Activated CD4-positive, alpha-beta T cell treated with anti-CD3 and anti-CD28 coated beads, Interleukin-2, Interleukin-6, amounts not matched to agents 100 ng/mL and 50 ng/mL, durations not matched to agents 16 hours and 8 hours (primary cell): Measurements from ENCODE around the gene OR9Q2.
"Not testable (repeated sequence)": the region's sequence is repeated elsewhere in the genome, so short reads cannot be mapped to it uniquely, and the experiment has no call there.

Experiments used
- DNase-seq: peaks from one replicate; pipeline ENCODE4 v3.0.0-alpha.2; 2020

OR9Q2 gene, protein sequence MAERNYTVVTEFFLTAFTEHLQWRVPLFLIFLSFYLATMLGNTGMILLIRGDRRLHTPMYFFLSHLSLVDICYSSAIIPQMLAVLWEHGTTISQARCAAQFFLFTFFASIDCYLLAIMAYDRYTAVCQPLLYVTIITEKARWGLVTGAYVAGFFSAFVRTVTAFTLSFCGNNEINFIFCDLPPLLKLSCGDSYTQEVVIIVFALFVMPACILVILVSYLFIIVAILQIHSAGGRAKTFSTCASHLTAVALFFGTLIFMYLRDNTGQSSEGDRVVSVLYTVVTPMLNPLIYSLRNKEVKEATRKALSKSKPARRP

DNA sequence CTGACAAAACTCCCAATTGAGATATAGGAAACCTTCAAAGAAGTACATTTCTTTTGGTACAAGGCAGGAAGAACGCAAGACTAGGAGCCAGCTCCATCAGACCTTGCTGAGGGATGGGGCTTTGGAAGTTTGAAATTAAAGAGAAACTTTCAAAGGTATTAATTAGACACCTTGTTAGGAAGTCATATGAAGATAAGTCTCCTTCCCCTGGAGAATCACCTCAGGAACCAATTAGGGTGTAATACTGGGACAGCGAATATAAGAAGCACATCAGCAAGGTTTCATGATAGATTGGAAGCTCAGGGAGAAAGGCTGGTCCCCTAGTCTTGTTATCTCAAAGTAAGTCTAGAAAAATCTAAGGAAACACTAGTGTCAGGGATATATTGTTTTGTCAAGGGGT lies at the start of gene OR9Q2:
TSS of gene OR9Q2 (plus strand) at position 301 of the 400 bp plus-strand sequence. CDS start 1,421 bp downstream, outside the sequence.
- DNase-seq = no peak

GRCh38 chr11:58142761-58143160 lies 46.1 kb upstream of the OR9Q2 start:
- no peak for DNase-seq

DNA sequence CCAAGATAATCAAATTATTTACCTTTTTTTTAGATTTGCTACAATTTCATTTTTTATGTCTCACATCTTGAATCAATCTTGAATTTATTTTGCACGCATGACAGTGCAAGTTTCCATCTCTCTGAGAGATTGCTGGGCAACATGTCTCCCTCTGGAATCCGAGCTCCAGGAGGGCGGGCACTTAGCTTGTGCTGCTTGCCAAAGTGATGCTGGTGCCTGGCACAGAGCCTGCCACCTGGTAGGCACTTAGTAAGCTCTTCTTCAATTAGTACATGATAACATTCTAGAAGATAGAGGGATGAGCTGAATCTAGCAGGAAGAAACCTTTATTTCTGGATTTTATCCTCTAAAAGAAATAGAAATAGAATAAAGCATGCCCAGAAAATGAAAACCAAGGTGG lies 36.1 kb upstream of the OR9Q2 start:
- DNase-seq = no peak

DNA sequence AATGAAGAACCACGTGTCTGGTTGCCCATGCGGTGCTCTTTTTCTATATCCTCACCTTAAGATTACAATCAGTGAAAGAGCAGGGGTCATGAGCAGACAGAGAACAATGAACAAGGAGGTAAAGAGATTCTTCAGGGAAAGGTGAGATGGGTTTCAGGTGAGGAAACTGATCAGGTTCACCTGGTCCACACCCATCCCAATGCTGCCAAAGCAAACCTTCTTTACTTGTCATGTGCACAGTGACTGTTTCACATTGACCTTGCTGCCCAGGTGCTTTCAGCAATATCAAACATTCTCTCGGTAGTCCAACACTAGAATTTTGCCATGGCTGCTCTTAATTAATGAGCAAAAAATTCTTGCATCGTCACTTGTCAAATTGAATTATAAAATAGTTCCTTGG lies 24.5 kb upstream of the OR9Q2 start:
- DNase-seq = no peak

DNA sequence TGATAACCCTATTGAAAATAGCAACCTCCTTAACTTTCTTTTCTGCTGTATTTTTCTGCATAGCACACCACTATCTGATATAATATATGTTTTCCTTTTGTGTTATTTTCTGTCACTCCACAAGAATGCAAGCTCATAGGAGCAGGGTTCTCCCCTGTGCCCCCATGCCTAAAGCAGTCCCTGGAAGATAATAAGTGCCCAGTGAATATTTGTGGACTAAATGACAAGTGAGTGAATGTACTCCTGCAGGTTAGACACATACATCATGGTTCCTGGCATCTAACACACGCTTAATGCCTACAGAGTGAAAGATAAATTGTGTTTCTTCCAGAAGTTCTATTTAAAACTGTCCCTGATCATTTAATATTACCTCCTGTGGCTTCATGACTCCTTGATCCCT lies 23.9 kb upstream of the OR9Q2 start:
- no peak for DNase-seq

DNA sequence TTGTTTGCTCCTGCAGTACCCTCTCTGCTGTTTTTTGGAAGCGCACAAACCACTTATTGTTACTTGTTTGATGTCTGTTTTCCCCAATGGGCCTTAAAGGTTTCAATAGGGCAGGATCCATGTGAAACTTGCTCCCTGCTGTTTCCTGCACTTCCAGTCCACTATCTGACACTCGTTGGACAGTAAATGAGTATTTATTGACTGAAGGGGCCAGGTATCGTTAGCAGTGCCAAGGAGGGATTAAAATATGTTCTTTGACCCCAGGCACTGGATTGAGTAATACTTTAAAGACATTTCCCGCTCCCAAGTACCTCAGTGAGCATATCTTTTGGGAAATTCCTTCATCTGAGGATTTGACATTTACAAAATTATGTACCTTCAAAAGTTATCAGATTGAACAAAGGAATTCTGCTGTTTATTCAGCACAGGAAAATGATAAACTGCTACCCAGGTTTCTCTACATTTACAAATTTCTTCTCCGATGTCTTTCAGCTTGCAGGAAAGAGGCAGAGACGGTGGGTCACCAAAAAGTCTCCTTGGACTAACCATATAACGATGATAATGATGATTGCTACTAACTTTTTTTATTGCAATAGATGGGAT lies 23.3 kb upstream of the OR9Q2 start:
- no peak for DNase-seq

- DNase-seq = no peak
Observed at GRCh38 chr11:58177409-58178054, 11.3 kb upstream of the OR9Q2 start.

GRCh38 chr11:58178444-58178843 lies 10.4 kb upstream of the OR9Q2 start:
- DNase-seq = no peak

GRCh38 chr11:58179648-58180047 lies 9.2 kb upstream of the OR9Q2 start:
- DNase-seq = no peak

DNA sequence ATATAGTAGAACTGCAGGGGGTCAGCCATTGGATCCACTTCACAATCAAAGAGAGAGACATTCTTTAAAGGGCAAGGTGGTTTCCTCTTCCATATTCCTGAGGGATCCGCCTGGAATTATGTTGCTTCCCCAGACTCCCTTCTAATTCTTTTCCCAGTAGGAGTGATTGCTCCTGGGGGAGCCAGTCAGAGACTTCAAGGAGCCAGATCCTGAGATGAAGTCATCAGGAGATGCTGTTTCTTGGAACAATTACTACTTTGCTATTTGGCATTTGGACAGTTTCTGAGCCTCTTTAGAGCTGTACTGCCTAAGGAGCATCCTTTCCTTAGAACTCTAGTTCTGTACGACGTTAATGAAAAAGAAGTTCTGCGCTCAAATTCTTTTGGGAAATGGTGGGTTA lies 1.9 kb upstream of the OR9Q2 start:
- no peak for DNase-seq

DNA sequence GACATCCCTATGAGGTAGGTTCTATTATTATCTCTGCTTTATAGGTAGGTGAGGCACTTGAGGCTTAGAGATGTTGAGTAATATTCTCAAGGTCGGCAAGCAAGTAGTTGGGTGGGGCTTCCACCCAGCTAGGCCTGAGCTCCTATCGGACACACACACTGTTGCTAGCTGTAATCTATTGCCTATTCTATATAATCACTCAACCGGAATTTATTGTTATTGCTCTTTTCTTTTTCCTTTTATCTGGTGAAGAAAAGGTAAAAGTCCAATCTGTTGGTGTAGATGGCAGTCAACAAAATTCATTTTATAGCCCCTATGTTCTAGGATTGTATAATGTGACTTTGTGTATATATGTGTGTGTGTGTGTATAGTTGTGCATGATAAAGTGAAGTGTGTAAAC lies 3.4 kb downstream of the OR9Q2 start:
- no peak for DNase-seq

DNA sequence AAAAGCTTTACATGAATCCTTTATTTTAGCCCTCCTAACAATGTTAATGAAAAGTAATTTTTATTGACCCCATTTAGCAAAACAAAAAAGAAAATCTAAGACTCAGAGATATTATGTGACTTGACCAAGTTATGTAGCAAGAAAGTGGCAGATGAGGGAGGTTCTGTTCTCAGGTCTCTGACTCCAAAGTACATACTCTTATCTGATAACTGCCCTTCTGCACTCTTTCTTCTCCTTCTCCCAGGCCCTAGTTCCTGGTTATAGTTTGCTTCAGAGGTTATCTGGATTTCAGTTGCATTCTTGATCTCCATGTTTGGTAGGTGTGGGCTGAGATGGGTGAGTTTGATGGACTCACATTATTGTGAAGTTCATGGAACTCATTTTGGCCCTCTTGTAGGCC lies 4.5 kb downstream of the OR9Q2 start:
- DNase-seq = no peak

GRCh38 chr11:58195939-58196338 lies 7.1 kb downstream of the OR9Q2 start:
- DNase-seq = no peak

DNA sequence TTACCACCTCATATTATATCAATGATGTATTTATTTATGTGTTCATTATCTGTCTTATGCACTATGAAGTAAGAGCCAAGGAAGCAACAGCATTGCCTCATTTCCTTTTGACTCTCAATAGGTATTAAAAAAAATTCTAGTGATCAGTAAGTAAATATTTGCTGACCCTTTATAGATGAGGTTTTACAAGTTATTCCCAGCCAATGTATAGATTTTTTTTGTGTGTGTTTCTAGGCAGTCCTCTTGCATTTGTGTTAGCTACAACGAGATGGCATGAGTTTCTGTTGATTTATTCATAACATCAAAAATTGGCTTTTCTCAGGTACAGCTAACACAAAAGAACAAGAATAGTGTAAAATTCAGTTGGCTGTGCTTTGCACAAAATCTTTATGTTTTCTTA lies 10.4 kb downstream of the OR9Q2 start:
- no peak for DNase-seq

DNA sequence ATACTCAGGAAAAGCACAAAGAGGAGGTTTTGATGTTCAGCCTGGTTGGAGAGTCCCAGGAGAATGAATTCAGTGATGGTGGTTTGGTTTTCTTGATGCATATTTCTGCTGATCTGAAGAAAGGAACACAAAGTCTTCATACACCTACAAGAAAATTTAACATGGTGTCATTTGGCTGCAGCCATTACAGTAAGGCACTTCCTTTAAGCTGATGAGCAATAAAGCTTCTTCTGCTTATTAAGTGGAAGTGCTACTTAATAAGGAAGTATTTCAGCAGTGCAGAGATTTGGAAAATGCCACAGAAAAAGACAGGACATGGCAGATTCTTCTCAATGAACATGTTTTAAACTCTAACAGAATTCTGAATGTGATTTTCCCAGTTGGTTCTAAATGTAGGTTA lies 15.2 kb downstream of the OR9Q2 start, which contains the start of gene OR1S2:
TSS of gene OR1S2 (minus strand) at position 101 of the 400 bp plus-strand sequence. CDS start at position 101, 0 bp downstream.
- DNase-seq = no peak

DNA sequence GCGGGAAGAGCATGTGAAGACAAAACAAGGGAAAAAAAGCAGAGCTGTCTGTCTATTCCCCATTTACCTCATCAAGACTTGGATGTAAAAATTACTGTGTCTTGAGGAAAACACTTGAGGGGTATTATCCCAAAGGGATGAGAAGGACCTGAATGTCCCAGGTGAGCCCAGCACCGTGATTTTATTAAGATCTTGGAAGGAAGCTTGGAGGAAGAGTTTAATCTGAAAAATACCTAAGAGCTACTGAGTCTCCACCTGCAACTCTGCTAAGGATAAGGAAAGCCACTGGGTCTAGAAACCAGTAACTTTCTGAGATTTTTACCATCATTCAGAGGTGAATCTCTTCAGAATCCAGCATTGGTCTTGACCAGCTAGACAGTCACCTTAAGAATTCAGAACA lies 23.6 kb downstream of the OR9Q2 start, which contains the start of gene OR1S1:
TSS of gene OR1S1 (plus strand) at position 301 of the 400 bp plus-strand sequence.
- not testable (repeated sequence) for DNase-seq

GRCh38 chr11:58216476-58216875 lies 27.6 kb downstream of the OR9Q2 start:
- DNase-seq = no peak

DNA sequence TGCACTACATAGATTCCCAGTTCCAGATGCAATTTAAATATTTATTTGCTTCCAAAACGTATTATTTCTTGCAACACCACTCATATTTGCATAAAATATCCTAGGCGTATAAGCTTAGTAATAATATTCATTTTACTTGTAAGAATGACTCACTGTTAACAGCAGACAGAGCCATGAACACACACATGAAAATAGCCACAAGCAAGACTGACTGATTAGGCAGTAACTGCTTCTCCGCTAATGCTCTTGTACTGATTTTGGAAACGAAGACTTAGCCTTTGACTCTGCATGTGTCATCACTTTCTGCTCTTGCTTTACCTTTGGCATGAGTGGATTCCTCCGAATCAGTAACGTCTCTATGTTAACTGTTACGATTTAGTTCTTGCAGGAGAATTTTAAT lies 33.9 kb downstream of the OR9Q2 start:
- no peak for DNase-seq

DNA sequence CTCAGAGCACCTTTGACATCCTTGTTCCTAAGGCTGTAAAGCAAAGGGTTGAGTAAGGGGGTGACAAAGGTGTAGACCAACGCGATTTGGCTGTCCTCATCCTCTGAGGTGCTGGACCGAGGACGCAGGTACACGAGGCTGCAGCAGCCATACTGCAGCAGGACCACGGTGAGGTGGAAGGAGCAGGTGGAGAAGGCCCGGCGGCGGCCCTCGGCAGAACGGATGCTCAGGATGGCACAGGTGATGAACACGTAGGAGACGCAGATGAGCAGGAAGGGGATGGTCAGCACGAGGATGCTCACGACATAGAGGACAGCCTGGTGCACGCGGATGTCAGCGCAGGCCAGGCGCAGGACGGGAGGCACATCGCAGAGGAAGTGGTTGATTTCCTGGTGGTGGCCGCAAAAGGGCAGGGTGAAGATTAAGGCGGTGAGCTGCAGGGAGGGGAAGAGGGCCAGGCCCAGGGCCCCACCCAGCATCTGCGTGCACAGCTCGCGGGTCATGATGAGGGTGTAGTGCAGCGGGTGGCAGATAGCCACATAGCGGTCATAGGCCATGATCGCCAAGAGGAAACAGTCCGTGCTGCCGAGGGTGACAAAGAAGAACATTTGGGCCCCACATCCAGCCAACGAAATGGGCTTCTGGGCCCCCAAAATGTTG lies 39.2 kb downstream of the OR9Q2 start:
- no peak for DNase-seq
